HepG2 (cell line): ENCODE data around the gene GALNT11. TPM values are rescaled to one million over a fixed set of nuclear protein-coding genes. Genes with fewer than 3 reads are reported as not detected.
"Not testable (repeated sequence)": the region's sequence is repeated elsewhere in the genome, so short reads cannot be mapped to it uniquely, and the experiment has no call there.

Source experiments
- ATAC-seq: fragments of 200-7000 bp; cut with Tn5 transposase; 3 replicates; pipeline ENCODE4 v1.9.1; 2020; ENCODE audit warnings: mild to moderate bottlenecking, moderate library complexity
- BruUV-seq: library from RNA; stranded (reverse); fragments of 400-500 nt; replicated peaks from 2 replicates; lab custom pipeline; 2021; lab: Mats Ljungman, UMichigan
- CTCF ChIA-PET: fragments of 300-600 bp; formaldehyde crosslinking; extraction: SDS; loops from one replicate; lab custom pipeline; 2021; ENCODE audit warnings: low total read pairs, inconsistent platforms, low intra/inter-chr PET ratio; lab: Yijun Ruan, JAX
- POLR2A ChIA-PET: fragments of 350-600 bp; sonication (Branson Sonifier 250); formaldehyde crosslinking; loops from one replicate; lab custom pipeline; 2020; ENCODE audit warnings: antibody characterized with exemption, inconsistent platforms; lab: Yijun Ruan, JAX
- DNase-seq: peaks from one replicate; pipeline ENCODE4 v3.0.0-alpha.2; 2015; ENCODE audit warnings: low spot score
- FAIRE-seq: peaks from 3 replicates; lab custom pipeline; 2011; peaks lifted over from hg19 to GRCh38; lab: Jason Lieb, UNC
- H2AFZ ChIP-seq: one replicate; pipeline ENCODE4 v1.6.1; 2011; ENCODE audit warnings: low read length, inconsistent platforms
- H3K27ac ChIP-seq: fragments of 300-600 bp; 3 replicates; pipeline ENCODE4 v1.8.0; 2011; ENCODE audit warnings: mixed run types, mild to moderate bottlenecking, mixed read lengths, low read length, inconsistent platforms; ENCODE audit not compliant: insufficient read depth; ENCODE audit errors: extremely low read length
- H3K27me3 ChIP-seq, 2 experiments: fragments of 200-600 bp in 1 of 2; 2 replicates in 1 of 2; 3 replicates in 1 of 2; pipeline versions ENCODE4 v1.6.0 to v1.8.0; 2011; ENCODE audit warnings: low read length in 2 of 2, mild to moderate bottlenecking in 2 of 2, moderate library complexity in 2 of 2, inconsistent platforms in 1 of 2; ENCODE audit not compliant: insufficient read depth in 2 of 2, control insufficient read depth in 1 of 2
- H3K36me3 ChIP-seq, 2 experiments: fragments of 200-600 bp in 1 of 2; replicated peaks in 1 of 2; 2 replicates in 1 of 2; 3 replicates in 1 of 2; pipeline versions ENCODE4 v1.5.1 to v1.8.0; 2011; ENCODE audit warnings: low read length in 2 of 2, inconsistent platforms in 1 of 2; ENCODE audit not compliant: insufficient read depth in 2 of 2, control insufficient read depth in 1 of 2
- H3K4me1 ChIP-seq: 2 replicates; pipeline ENCODE4 v1.5.1; 2012; ENCODE audit warnings: low read length, inconsistent platforms; ENCODE audit not compliant: insufficient read depth
- H3K4me2 ChIP-seq: 2 replicates; pipeline ENCODE4 v1.6.0; 2011; ENCODE audit warnings: low read depth, low read length, inconsistent platforms
- H3K4me3 ChIP-seq, 3 experiments: fragments of 200-600 bp in 1 of 3; sonication (generic), shearing (Covaris generic) in 1 of 3; replicated peaks in 1 of 3; 2 replicates each; pipeline ENCODE4 v1.5.1; 2011 to 2016; ENCODE audit warnings: low read length in 3 of 3, inconsistent platforms in 2 of 3, low read depth in 2 of 3, mild to moderate bottlenecking in 2 of 3, control low read depth in 1 of 3, mixed read lengths in 1 of 3; ENCODE audit not compliant: insufficient read depth in 1 of 3
- H3K79me2 ChIP-seq: one replicate; pipeline ENCODE4 v1.6.1; 2011; ENCODE audit warnings: low read length, inconsistent platforms; ENCODE audit not compliant: insufficient read depth
- H3K9ac ChIP-seq: 2 replicates; pipeline ENCODE4 v1.6.0; 2011; ENCODE audit warnings: mild to moderate bottlenecking, low read depth, low read length, inconsistent platforms; ENCODE audit not compliant: insufficient read depth
- H3K9me3 ChIP-seq: 2 replicates; pipeline ENCODE4 v1.5.1; 2012; ENCODE audit warnings: mild to moderate bottlenecking, low read length
- H4K20me1 ChIP-seq: 2 replicates; pipeline ENCODE4 v1.6.0; 2011; ENCODE audit warnings: inconsistent platforms, mild to moderate bottlenecking, low read length, moderate library complexity; ENCODE audit not compliant: insufficient read depth
- CEBPB ChIP-seq: IDR thresholded peaks from 2 replicates; pipeline ENCODE4 v1.6.1; 2011; ENCODE audit warnings: low read depth, low read length, improper control_type of control experiment, borderline replicate concordance
- IRX3 ChIP-seq: sonication (generic); formaldehyde crosslinking; IDR thresholded peaks from 2 replicates; pipeline ENCODE4 v1.8.1; 2023; ENCODE audit warnings: mild to moderate bottlenecking, low read depth, missing genetic modification reagents, borderline replicate concordance
- TBX3 ChIP-seq: fragments of 450-650 bp; IDR thresholded peaks from 2 replicates; pipeline ENCODE4 v1.6.1; 2017; ENCODE audit warnings: antibody characterized with exemption, mild to moderate bottlenecking, inconsistent platforms, borderline replicate concordance
- TOPORS ChIP-seq: sonication (generic); formaldehyde crosslinking; IDR thresholded peaks from 2 replicates; pipeline ENCODE4 v1.8.0; 2023; ENCODE audit warnings: mild to moderate bottlenecking, missing genetic modification reagents
- WGBS: methylation state at CpG from one replicate; pipeline ENCODE4 v1.1.6; 2017; ENCODE audit warnings: low lambda C conversion rate; 5-methylcytosine and 5-hydroxymethylcytosine counted together
- in situ Hi-C: cut with HindIII; loops from 2 replicates; pipeline ENCODE4 v1.10.0; 2017; ENCODE audit warnings: low pct_unique_long_range_greater_than_20kb; ENCODE audit not compliant: extremely low pct_ligation_motif_present
- intact Hi-C: fragments of 100-400 bp; cut with micrococcal nuclease; formaldehyde crosslinking; loops from one replicate; pipeline ENCODE4 v1.10.0; 2022; ENCODE audit not compliant: unreplicated experiment
- polyA plus RNA-seq, 8 experiments: library from polyadenylated mRNA; depleted of rRNA in 3 of 8; stranded (reverse) in 7 of 8; unstranded in 1 of 8; fragments of >200 nt; fragmentation: Illumina TruSeq in 4 of 8; extraction: Trizol in 4 of 8; gene quantifications; 2 replicates each; pipeline versions ENCODE4 v1.2.1 to v1.2.3, GENCODE V29; 2011 to 2016; ENCODE audit warnings: low read depth in 4 of 8, missing spikeins in 1 of 8, mixed read lengths in 1 of 8; ENCODE audit not compliant: insufficient read depth in 1 of 8
- total RNA-seq, 5 experiments: library from RNA; depleted of rRNA; stranded (reverse); fragments of >200 nt; fragmentation: Illumina TruSeq; extraction: Trizol; gene quantifications; 2 replicates each; pipeline ENCODE4 v1.2.3, GENCODE V29; 2016; ENCODE audit warnings: low read depth in 1 of 5

The GALNT11 gene
- total and polyA plus RNA-seq, 2 of the 13 experiments (the other 11 are each of a cell fraction or from before 2014, with no cell fraction given) = 9.3 to 16.3 TPM

- no peaks in the 10 kb centered on the region for H4K20me1 ChIP-seq
- ATAC-seq (no peak), FAIRE-seq (no peak), DNase-seq (no peak)
- no peaks in the 10 kb centered on the region for H3K79me2 ChIP-seq
- H3K36me3 ChIP-seq = no peaks in the 10 kb centered on the region
- peaks cover 9% of the 10 kb centered on the region for H3K4me1 ChIP-seq
- POLR2A ChIA-PET = no interaction called here
- H3K9me3 ChIP-seq = no peaks in the 10 kb centered on the region
- no peaks in the 10 kb centered on the region for H3K27me3 ChIP-seq
- CTCF ChIA-PET = no interaction called here
- H3K4me2 ChIP-seq = no peak overlapping the region
- no peak overlapping the region for H2AFZ ChIP-seq
- intact Hi-C loops (no loop called here), in situ Hi-C loops (no loop called here)
- no TSS peak for BruUV-seq
- no peak overlapping the region for H3K9ac ChIP-seq
- WGBS = 100% methylated on average over 1 of the region's 1 CpG
- H3K4me3 ChIP-seq = no peak overlapping the region
- H3K27ac ChIP-seq = no peak overlapping the region
- 0 out of 2 replicates have a peak, but pooled peaks have one; percentile 23 for TF ChIP-seq CEBPB
- TF ChIP-seq IRX3 (CRISPR knock-in tag) = no peak
- no peak for TF ChIP-seq TBX3
- TF ChIP-seq TOPORS = no peak
Measured at GRCh38 chr7:152059311-152059710, 33.8 kb downstream of the GALNT11 start.

GRCh38 chr7:152061086-152061485 lies 35.6 kb downstream of the GALNT11 start:
- 96% methylated on average over 2 of the region's 2 CpGs for WGBS
- not testable (repeated sequence) for FAIRE-seq

GRCh38 chr7:152063192-152063591 lies 37.7 kb downstream of the GALNT11 start:
- intact Hi-C loops, in situ Hi-C loops, CTCF ChIA-PET, H3K79me2 ChIP-seq, BruUV-seq, H3K9ac ChIP-seq, H3K27ac ChIP-seq, H3K27me3 ChIP-seq, ATAC-seq, FAIRE-seq, H3K9me3 ChIP-seq, DNase-seq, H3K36me3 ChIP-seq, H3K4me3 ChIP-seq, H2AFZ ChIP-seq, H4K20me1 ChIP-seq, POLR2A ChIA-PET, H3K4me2 ChIP-seq: not testable (repeated sequence)
- peaks cover 20% of the 10 kb centered on the region for H3K4me1 ChIP-seq
- WGBS = 73% methylated on average over 3 of the region's 3 CpGs

More at GRCh38 chr7:152061086-152061485, 35.6 kb downstream of the GALNT11 start:
- in situ Hi-C loops, intact Hi-C loops, H3K79me2 ChIP-seq, ATAC-seq, H3K9me3 ChIP-seq, H3K4me2 ChIP-seq, H3K27ac ChIP-seq, H3K36me3 ChIP-seq, POLR2A ChIA-PET, DNase-seq, BruUV-seq, H3K27me3 ChIP-seq, H4K20me1 ChIP-seq, CTCF ChIA-PET, H2AFZ ChIP-seq, H3K9ac ChIP-seq, H3K4me3 ChIP-seq: not testable (repeated sequence)
- H3K4me1 ChIP-seq = peaks cover 10% of the 10 kb centered on the region
